ENCODE results near the gene GNGT2. TPM values are rescaled to one million over a fixed set of nuclear protein-coding genes. Genes with fewer than 3 reads are reported as not detected.

GNGT2 gene
- 1 to 10 TPM in 1 of 4 donors, under 1 TPM in 1, not detected in 2; 0.68 to 4.0 TPM for total RNA-seq

- WGBS, 2 donors (ENCODE audit: low coverage in 1 of 2) = 34 to 62% methylated on average over 6 to 22 of the region's 22 CpGs
- H3K9me3 ChIP-seq = no peaks in the 10 kb centered on the region
- TF ChIP-seq POLR2AphosphoS5 (IDR thresholded peaks at IDR 0.05) = peak; percentile 70 to 81 (median 73)
- TF ChIP-seq POLR2A (IDR thresholded peaks at IDR 0.05) = peak; percentile 72
- no peak for TF ChIP-seq EP300 (IDR thresholded peaks at IDR 0.05; ENCODE audit: low read depth)
- TF ChIP-seq CTCF (IDR thresholded peaks at IDR 0.05) = no peak
- peaks cover 9% of the 10 kb centered on the region for H3K27me3 ChIP-seq
- intact Hi-C loops (cut with DNase I; ENCODE audit: low total_unique reads) = loop anchor here (10.0 kb wide), 1 partner anchor 46 kb away; no protein-coding TSS in a partner anchor
- H3K27ac ChIP-seq = peak within 1 kb of the TSS; percentile 67 to 79 (median 74)
- peaks cover 0 to 17% (median 3%) of the 10 kb centered on the region in 4 donors for H3K4me1 ChIP-seq
- in situ Hi-C loops (cut with MboI; ENCODE audit: low pct_ligation_motif_present in 1 of 4, low pct_unique_long_range_greater_than_20kb in 1 of 4, low sequenced_read_pairs in 3 of 4) = no loop called here
- peak; percentile 70 for DNase-seq
- no peaks in the 10 kb centered on the region for H3K36me3 ChIP-seq
- H3K4me3 ChIP-seq = peak within 1 kb of the TSS in 3 of 4 donors; percentile 25 to 44 (median 29)
These were observed at the start of gene GNGT2, which contains the start of gene ABI3 for GRCh38 chr17:49210158-49211029. TSS of gene GNGT2 (minus strand) at chr17:49210574. CDS start at chr17:49207422, 3,152 bp downstream. TSS of gene ABI3 (plus strand) at chr17:49210707. CDS start at chr17:49210725, 18 bp downstream.

GRCh38 chr17:49259663-49260010 is 49.3 kb upstream of the GNGT2 start:
- H3K36me3 ChIP-seq = no peaks in the 10 kb centered on the region
- no peaks in the 10 kb centered on the region for H3K27me3 ChIP-seq
- in situ Hi-C loops (cut with MboI; ENCODE audit: low pct_ligation_motif_present in 1 of 4, low pct_unique_long_range_greater_than_20kb in 1 of 4, low sequenced_read_pairs in 3 of 4) = no loop called here
- no peak for DNase-seq
- TF ChIP-seq CTCF (IDR thresholded peaks at IDR 0.05) (no peak), POLR2AphosphoS5 (IDR thresholded peaks at IDR 0.05) (no peak), POLR2A (IDR thresholded peaks at IDR 0.05) (no peak)
- intact Hi-C loops (cut with DNase I; ENCODE audit: low total_unique reads) = no loop called here
- H3K27ac ChIP-seq = peak overlapping the region in 3 of 4 donors; percentile 44 to 57 (median 56)
- WGBS, 2 donors (ENCODE audit: low coverage in 1 of 2) = 14 to 40% methylated on average over 1 to 10 of the region's 10 CpGs
- no peaks in the 10 kb centered on the region for H3K9me3 ChIP-seq
- H3K4me1 ChIP-seq = peaks cover 0 to 9% (median 8%) of the 10 kb centered on the region in 4 donors
- H3K4me3 ChIP-seq = peak overlapping the region; percentile 11 to 62 (median 53)

- peaks cover 0 to 9% (median 8%) of the 10 kb centered on the region in 4 donors for H3K4me1 ChIP-seq
- intact Hi-C loops (cut with DNase I; ENCODE audit: low total_unique reads) (no loop called here), in situ Hi-C loops (cut with MboI; ENCODE audit: low pct_ligation_motif_present in 1 of 4, low pct_unique_long_range_greater_than_20kb in 1 of 4, low sequenced_read_pairs in 3 of 4) (no loop called here)
- no peaks in the 10 kb centered on the region for H3K9me3 ChIP-seq
- TF ChIP-seq POLR2AphosphoS5 (IDR thresholded peaks at IDR 0.05) (no peak), POLR2A (IDR thresholded peaks at IDR 0.05) (no peak), EP300 (IDR thresholded peaks at IDR 0.05; ENCODE audit: low read depth) (no peak), CTCF (IDR thresholded peaks at IDR 0.05) (no peak)
- no peaks in the 10 kb centered on the region for H3K27me3 ChIP-seq
- 80 to 81% methylated on average over 1 to 3 of the region's 3 CpGs for WGBS, 2 donors (ENCODE audit: low coverage in 1 of 2)
- no peak for DNase-seq
- H3K36me3 ChIP-seq = no peaks in the 10 kb centered on the region
- H3K27ac ChIP-seq = no peak overlapping the region
- no peak overlapping the region for H3K4me3 ChIP-seq
These were observed 48.0 kb upstream of the GNGT2 start for GRCh38 chr17:49258394-49258793.

- in situ Hi-C loops (cut with MboI; ENCODE audit: low pct_ligation_motif_present in 1 of 4, low pct_unique_long_range_greater_than_20kb in 1 of 4, low sequenced_read_pairs in 3 of 4) = no loop called here
- Histone ChIP-seq H3K27me3 (no peaks in the 10 kb centered on the region), H3K36me3 (no peaks in the 10 kb centered on the region), H3K4me3 (no peak overlapping the region), H3K27ac (no peak overlapping the region), H3K4me1 (peaks cover 0 to 4% (median 2%) of the 10 kb centered on the region in 4 donors), H3K9me3 (no peaks in the 10 kb centered on the region)
- 55 to 75% methylated on average over 4 to 5 of the region's 5 CpGs for WGBS, 2 donors (ENCODE audit: low coverage in 1 of 2)
- TF ChIP-seq POLR2A (IDR thresholded peaks at IDR 0.05) (no peak), CTCF (IDR thresholded peaks at IDR 0.05) (no peak), POLR2AphosphoS5 (IDR thresholded peaks at IDR 0.05) (no peak), EP300 (IDR thresholded peaks at IDR 0.05; ENCODE audit: low read depth) (no peak)
- no peak for DNase-seq
- intact Hi-C loops (cut with DNase I; ENCODE audit: low total_unique reads) = no loop called here
These were observed 44.8 kb upstream of the GNGT2 start for GRCh38 chr17:49255125-49255524.

All from transverse colon (tissue), 4 donors.